GM12878 (cell line): ENCODE data around the gene SLFN11. TPM values are rescaled to one million over a fixed set of nuclear protein-coding genes. Genes with fewer than 3 reads are reported as not detected.

Source experiments
- ATAC-seq: fragments of 200-7000 bp; cut with Tn5 transposase; 3 replicates; pipeline ENCODE4 v1.9.1; 2020; ENCODE audit warnings: mild to moderate bottlenecking, moderate library complexity
- BruUV-seq: library from RNA; stranded (reverse); fragments of 400-500 nt; replicated peaks from 2 replicates; lab custom pipeline; 2021; lab: Mats Ljungman, UMichigan
- CTCF ChIA-PET: fragments of 300-600 bp; sonication (Branson Sonifier 250); formaldehyde crosslinking; extraction: SDS; loops from one replicate; lab custom pipeline; 2021; ENCODE audit warnings: inconsistent platforms; lab: Yijun Ruan, JAX
- POLR2A ChIA-PET: fragments of 350-600 bp; formaldehyde crosslinking; extraction: SDS; loops from one replicate; lab custom pipeline; 2021; ENCODE audit warnings: inconsistent platforms; lab: Charles Lee
- RAD21 ChIA-PET: fragments of 300-600 bp; sonication (Branson Sonifier 250); formaldehyde crosslinking; loops from one replicate; lab custom pipeline; 2023; ENCODE audit warnings: antibody characterized with exemption; ENCODE audit not compliant: unreplicated experiment; lab: Charles Lee
- SMC1A ChIA-PET: fragments of 300-600 bp; sonication (Branson Sonifier 250); formaldehyde crosslinking; loops from one replicate; lab custom pipeline; 2023; ENCODE audit not compliant: unreplicated experiment, uncharacterized antibody; lab: Charles Lee
- DNase-seq: peaks from one replicate; pipeline ENCODE4 v3.0.0-alpha.2; 2011; ENCODE audit warnings: low read depth, low spot score
- FAIRE-seq: peaks from 3 replicates; lab custom pipeline; 2011; peaks lifted over from hg19 to GRCh38; lab: Jason Lieb, UNC
- H2AFZ ChIP-seq: 2 replicates; pipeline ENCODE4 v1.6.0; 2011; ENCODE audit warnings: low read depth, low read length, control low read depth; ENCODE audit not compliant: control insufficient read depth
- H3K27ac ChIP-seq: 2 replicates; pipeline ENCODE4 v1.5.1; 2011; ENCODE audit warnings: control low read depth; ENCODE audit not compliant: control insufficient read depth, insufficient read depth
- H3K27me3 ChIP-seq, 2 experiments: replicated peaks in 1 of 2; 2 replicates each; pipeline versions ENCODE4 v1.6.0 to v1.6.1; 2011; ENCODE audit warnings: low read length in 1 of 2; ENCODE audit not compliant: control insufficient read depth in 2 of 2, insufficient read depth in 2 of 2
- H3K36me3 ChIP-seq, 2 experiments: 2 replicates each; pipeline ENCODE4 v1.5.1; 2011; ENCODE audit warnings: low read length in 1 of 2; ENCODE audit not compliant: control insufficient read depth in 2 of 2, insufficient read depth in 2 of 2
- H3K4me1 ChIP-seq: 2 replicates; pipeline ENCODE4 v1.6.1; 2011; ENCODE audit warnings: mild to moderate bottlenecking, low read length, moderate library complexity, mixed read lengths; ENCODE audit not compliant: control insufficient read depth, insufficient read depth
- H3K4me2 ChIP-seq: 2 replicates; pipeline ENCODE4 v1.6.0; 2011; ENCODE audit warnings: control low read depth; ENCODE audit not compliant: control insufficient read depth, insufficient read depth
- H3K4me3 ChIP-seq: fragments of 200-600 bp; sonication (generic); 2 replicates; pipeline ENCODE4 v1.5.1; 2016
- H3K79me2 ChIP-seq: 2 replicates; pipeline ENCODE4 v1.6.0; 2011; ENCODE audit warnings: low read length; ENCODE audit not compliant: control insufficient read depth, insufficient read depth
- H3K9ac ChIP-seq: 2 replicates; pipeline ENCODE4 v1.8.0; 2011; ENCODE audit warnings: low read length, control low read depth, mixed read lengths; ENCODE audit not compliant: control insufficient read depth, insufficient read depth
- H3K9me3 ChIP-seq: replicated peaks from 3 replicates; pipeline ENCODE4 v1.5.1; 2011; ENCODE audit warnings: mild to moderate bottlenecking, low read length; ENCODE audit not compliant: control insufficient read depth, insufficient read depth
- H4K20me1 ChIP-seq: 2 replicates; pipeline ENCODE4 v1.6.0; 2011; ENCODE audit not compliant: control insufficient read depth, insufficient read depth
- CBFB ChIP-seq: IDR thresholded peaks from 2 replicates; pipeline ENCODE4 v1.6.1; 2016; ENCODE audit warnings: antibody characterized with exemption, low read depth
- CREB1 ChIP-seq: IDR thresholded peaks from 2 replicates; pipeline ENCODE4 v1.6.1; 2012; ENCODE audit warnings: low read depth, mild to moderate bottlenecking, inconsistent platforms
- NBN ChIP-seq: fragments of 450-650 bp; IDR thresholded peaks from 2 replicates; pipeline ENCODE4 v1.6.1; 2016
- NFYB ChIP-seq: IDR thresholded peaks from 2 replicates; pipeline ENCODE4 v1.6.1; 2011; ENCODE audit warnings: low read depth, mild to moderate bottlenecking, low read length, improper control_type of control experiment, moderate library complexity; ENCODE audit not compliant: insufficient read depth
- PAX5 ChIP-seq: IDR thresholded peaks from 2 replicates; pipeline ENCODE4 v1.6.1; 2011; ENCODE audit warnings: low read depth, low read length, borderline replicate concordance
- RCOR1 ChIP-seq: conservative IDR thresholded peaks from 2 replicates; pipeline ENCODE4 v1.6.1; 2012; ENCODE audit warnings: low read depth, low read length, improper control_type of control experiment
- SUPT20H ChIP-seq: IDR thresholded peaks from 2 replicates; pipeline ENCODE4 v1.6.1; 2011; ENCODE audit warnings: low read depth, mild to moderate bottlenecking, low read length, moderate library complexity, borderline replicate concordance; ENCODE audit not compliant: control insufficient read depth
- WGBS: methylation state at CpG from one replicate; pipeline ENCODE4 v1.1.6; 2016; ENCODE audit warnings: low lambda C conversion rate; ENCODE audit not compliant: insufficient replicate concordance, insufficient coverage; ENCODE audit errors: missing lambda C conversion rate; 5-methylcytosine and 5-hydroxymethylcytosine counted together
- in situ Hi-C: fragments of 300-500 bp; cut with MboI; formaldehyde crosslinking; loops from 9 replicates; pipeline ENCODE4 v1.14.3; 2018; ENCODE audit warnings: mixed read lengths
- intact Hi-C: fragments of 100-400 bp; cut with micrococcal nuclease; formaldehyde crosslinking; loops from one replicate; pipeline ENCODE4 v1.14.2; 2022; ENCODE audit not compliant: unreplicated experiment
- polyA plus RNA-seq, 11 experiments: library from polyadenylated mRNA; depleted of rRNA in 4 of 11; unstranded in 6 of 11; stranded (reverse) in 5 of 11; fragments of >200 nt; fragmentation: Nextera tagmentation in 4 of 11; fragmentation: Illumina TruSeq in 1 of 11; extraction: Ambion mirVana in 4 of 11; extraction: Trizol in 1 of 11; gene quantifications; 1 replicate in 1 of 11; 2 replicates in 10 of 11; pipeline versions ENCODE4 v1.2.1 to v1.2.3, GENCODE V29; 2011 to 2016; ENCODE audit warnings: inconsistent platforms in 2 of 11, missing spikeins in 2 of 11, low read depth in 1 of 11
- total RNA-seq, 4 experiments: library from RNA; depleted of rRNA in 3 of 4; stranded (reverse); fragments of >200 nt in 3 of 4; fragmentation: Illumina TruSeq in 1 of 4; extraction: Trizol in 1 of 4; gene quantifications; 2 replicates each; pipeline versions ENCODE4 v1.2.1 to v1.2.3, GENCODE V29; 2013 to 2021
- TF ChIP-seq, protein P1 (sequence below): fragments of 450-650 bp; IDR thresholded peaks from 2 replicates; pipeline ENCODE4 v1.6.1; 2017; ENCODE audit warnings: borderline replicate concordance
- TF ChIP-seq, protein P2 (sequence below): fragments of 450-650 bp; IDR thresholded peaks from 2 replicates; pipeline ENCODE4 v1.6.1; 2017; ENCODE audit warnings: antibody characterized with exemption, mild to moderate bottlenecking, moderate library complexity

Gene SLFN11
- total and polyA plus RNA-seq, 10 of the 15 experiments (the other 5 are each of a cell fraction or from before 2014, with no cell fraction given) = 2.1 to 38.9 (median 30.6) TPM

DNA sequence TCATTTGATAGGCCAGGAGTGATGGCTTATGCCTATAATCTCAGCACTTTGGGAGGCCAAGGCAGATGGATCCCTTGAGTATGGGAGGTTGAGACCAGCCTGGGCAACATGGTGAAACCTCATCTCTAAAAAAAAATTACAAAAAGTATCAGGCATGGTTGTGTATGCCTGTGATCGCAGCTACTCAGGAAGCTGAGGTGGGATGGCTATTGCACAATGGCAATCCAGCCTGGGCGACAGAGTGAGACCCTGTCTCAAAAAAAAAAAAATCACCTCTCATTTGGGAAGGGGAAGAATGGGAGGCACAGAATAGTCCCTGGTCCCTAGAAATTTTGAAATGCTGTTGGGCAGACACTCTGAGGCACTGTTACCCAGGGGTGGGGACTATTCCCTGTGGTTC is 35.2 kb downstream of the SLFN11 start:
- CTCF ChIA-PET = interaction anchor here (0.7 kb wide), 1 partner anchor 111 kb away, joined by 5 read pairs; the partner anchor contains the start of gene SLFN13
- no TSS peak for BruUV-seq

DNA sequence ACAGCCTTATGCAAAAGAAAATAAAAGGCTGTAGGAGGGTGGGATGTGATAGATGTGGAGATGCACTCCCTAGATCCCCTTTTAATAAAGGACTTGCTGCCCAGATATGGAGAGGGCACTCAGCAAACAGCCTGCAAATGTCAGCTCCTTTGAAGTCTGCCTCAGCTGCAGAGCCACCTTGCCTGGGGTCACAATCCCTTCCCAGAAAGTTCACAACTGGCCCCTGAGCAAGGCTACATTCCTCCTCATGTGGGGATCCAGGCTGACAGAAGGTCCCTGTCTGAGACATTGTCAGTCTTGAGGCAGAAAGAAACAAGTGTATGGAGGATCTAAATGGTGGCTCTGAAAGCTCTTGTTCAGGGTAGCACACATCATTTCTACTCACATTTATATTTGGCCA is 36.1 kb downstream of the SLFN11 start:
- ATAC-seq (no peak), DNase-seq (no peak), FAIRE-seq (no peak)
- TF ChIP-seq, protein P1, sequence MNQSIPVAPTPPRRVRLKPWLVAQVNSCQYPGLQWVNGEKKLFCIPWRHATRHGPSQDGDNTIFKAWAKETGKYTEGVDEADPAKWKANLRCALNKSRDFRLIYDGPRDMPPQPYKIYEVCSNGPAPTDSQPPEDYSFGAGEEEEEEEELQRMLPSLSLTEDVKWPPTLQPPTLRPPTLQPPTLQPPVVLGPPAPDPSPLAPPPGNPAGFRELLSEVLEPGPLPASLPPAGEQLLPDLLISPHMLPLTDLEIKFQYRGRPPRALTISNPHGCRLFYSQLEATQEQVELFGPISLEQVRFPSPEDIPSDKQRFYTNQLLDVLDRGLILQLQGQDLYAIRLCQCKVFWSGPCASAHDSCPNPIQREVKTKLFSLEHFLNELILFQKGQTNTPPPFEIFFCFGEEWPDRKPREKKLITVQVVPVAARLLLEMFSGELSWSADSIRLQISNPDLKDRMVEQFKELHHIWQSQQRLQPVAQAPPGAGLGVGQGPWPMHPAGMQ = no peak
- TF ChIP-seq NFYB (no peak), NBN (no peak), CBFB (no peak)
- TF ChIP-seq, protein P2, sequence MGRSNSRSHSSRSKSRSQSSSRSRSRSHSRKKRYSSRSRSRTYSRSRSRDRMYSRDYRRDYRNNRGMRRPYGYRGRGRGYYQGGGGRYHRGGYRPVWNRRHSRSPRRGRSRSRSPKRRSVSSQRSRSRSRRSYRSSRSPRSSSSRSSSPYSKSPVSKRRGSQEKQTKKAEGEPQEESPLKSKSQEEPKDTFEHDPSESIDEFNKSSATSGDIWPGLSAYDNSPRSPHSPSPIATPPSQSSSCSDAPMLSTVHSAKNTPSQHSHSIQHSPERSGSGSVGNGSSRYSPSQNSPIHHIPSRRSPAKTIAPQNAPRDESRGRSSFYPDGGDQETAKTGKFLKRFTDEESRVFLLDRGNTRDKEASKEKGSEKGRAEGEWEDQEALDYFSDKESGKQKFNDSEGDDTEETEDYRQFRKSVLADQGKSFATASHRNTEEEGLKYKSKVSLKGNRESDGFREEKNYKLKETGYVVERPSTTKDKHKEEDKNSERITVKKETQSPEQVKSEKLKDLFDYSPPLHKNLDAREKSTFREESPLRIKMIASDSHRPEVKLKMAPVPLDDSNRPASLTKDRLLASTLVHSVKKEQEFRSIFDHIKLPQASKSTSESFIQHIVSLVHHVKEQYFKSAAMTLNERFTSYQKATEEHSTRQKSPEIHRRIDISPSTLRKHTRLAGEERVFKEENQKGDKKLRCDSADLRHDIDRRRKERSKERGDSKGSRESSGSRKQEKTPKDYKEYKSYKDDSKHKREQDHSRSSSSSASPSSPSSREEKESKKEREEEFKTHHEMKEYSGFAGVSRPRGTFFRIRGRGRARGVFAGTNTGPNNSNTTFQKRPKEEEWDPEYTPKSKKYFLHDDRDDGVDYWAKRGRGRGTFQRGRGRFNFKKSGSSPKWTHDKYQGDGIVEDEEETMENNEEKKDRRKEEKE = no peak
- peaks cover 2% of the 10 kb centered on the region for H3K9me3 ChIP-seq
- SMC1A ChIA-PET = no interaction called here
- BruUV-seq = no TSS peak
- in situ Hi-C loops (no loop called here), intact Hi-C loops (no loop called here)
- RAD21 ChIA-PET = no interaction called here
- CTCF ChIA-PET = interaction anchor here (1.5 kb wide), 1 partner anchor 25 kb away, joined by 5 read pairs; no protein-coding TSS in a partner anchor
- peaks cover 9% of the 10 kb centered on the region for H3K4me1 ChIP-seq
- peaks cover 0 to 5% of the 10 kb centered on the region in 2 experiments; a peak in 2 of 4 replicates for H3K27me3 ChIP-seq
- H3K36me3 ChIP-seq = no peaks in the 10 kb centered on the region
- no peak overlapping the region for H3K4me3 ChIP-seq
- no peaks in the 10 kb centered on the region for H4K20me1 ChIP-seq
- H3K79me2 ChIP-seq = no peaks in the 10 kb centered on the region
- POLR2A ChIA-PET = no interaction called here
- H3K27ac ChIP-seq = no peak overlapping the region
- H3K9ac ChIP-seq = no peak overlapping the region
- H3K4me2 ChIP-seq = no peak overlapping the region
- H2AFZ ChIP-seq = no peak overlapping the region

More for the DNA sequence above, 35.2 kb downstream of the SLFN11 start:
- peaks cover 0 to 10% of the 10 kb centered on the region in 2 experiments; a peak in 2 of 4 replicates for H3K27me3 ChIP-seq
- ATAC-seq (no peak), DNase-seq (no peak), FAIRE-seq (no peak)
- no peak overlapping the region for H3K9ac ChIP-seq
- H3K4me3 ChIP-seq = no peak overlapping the region
- H3K4me2 ChIP-seq = no peak overlapping the region
- peaks cover 13% of the 10 kb centered on the region for H3K4me1 ChIP-seq
- no peak overlapping the region for H2AFZ ChIP-seq
- WGBS = 45% methylated on average over 2 of the region's 2 CpGs
- no peaks in the 10 kb centered on the region for H4K20me1 ChIP-seq
- no peaks in the 10 kb centered on the region for H3K36me3 ChIP-seq
- in situ Hi-C loops = no loop called here
- H3K79me2 ChIP-seq = no peaks in the 10 kb centered on the region
- ChIA-PET SMC1A (no interaction called here), RAD21 (no interaction called here), POLR2A (no interaction called here)
- TF ChIP-seq SUPT20H (no peak), RCOR1 (no peak), PAX5 (no peak), CREB1 (no peak)
- intact Hi-C loops = no loop called here
- no peak overlapping the region for H3K27ac ChIP-seq
- peaks cover 2% of the 10 kb centered on the region for H3K9me3 ChIP-seq
